ENCODE results near the gene TEAD4.

The TEAD4 gene

DNA sequence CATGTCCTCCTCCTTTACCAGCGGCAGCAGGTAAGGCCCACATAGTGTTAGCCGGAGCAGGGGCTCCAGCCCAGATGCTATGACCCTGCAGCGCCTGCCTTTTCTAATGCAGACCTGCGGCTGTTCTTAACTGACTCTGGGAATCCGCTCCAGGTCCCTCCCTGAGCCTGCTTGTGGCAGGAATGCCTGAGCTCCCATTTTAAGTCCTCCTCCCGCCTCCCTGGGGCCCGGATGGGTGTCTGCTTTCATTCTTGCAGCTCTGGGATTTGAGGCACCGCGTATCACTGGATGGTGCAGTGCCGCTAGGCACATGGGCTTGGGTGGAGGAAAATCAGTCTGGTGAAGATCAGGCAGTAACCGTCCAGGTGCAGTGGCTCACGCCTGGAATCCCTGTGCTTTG, 125.5 kb downstream of the TEAD4 start:
- Histone ChIP-seq H3K4me3 (ENCODE audit: low read length) (no peak overlapping the region), H3K9ac (ENCODE audit: low read length) (no peak overlapping the region), H3K79me2 (ENCODE audit: low read length) (no peaks in the 10 kb centered on the region), H4K20me1 (ENCODE audit: insufficient read depth, low read length) (no peaks in the 10 kb centered on the region), H3K27ac (ENCODE audit: low read length) (no peak overlapping the region), H2AFZ (ENCODE audit: low read depth, low read length) (no peak overlapping the region), H3K9me3 (ENCODE audit: insufficient read depth, low read length) (no peaks in the 10 kb centered on the region), H3K36me3 (replicated peaks; ENCODE audit: low read depth, low read length) (no peaks in the 10 kb centered on the region), H3K4me2 (ENCODE audit: low read length) (no peak overlapping the region), H3K4me1 (ENCODE audit: low read length) (no peaks in the 10 kb centered on the region), H3K27me3 (ENCODE audit: low read depth, low read length) (no peaks in the 10 kb centered on the region)
- TF ChIP-seq, protein P1, sequence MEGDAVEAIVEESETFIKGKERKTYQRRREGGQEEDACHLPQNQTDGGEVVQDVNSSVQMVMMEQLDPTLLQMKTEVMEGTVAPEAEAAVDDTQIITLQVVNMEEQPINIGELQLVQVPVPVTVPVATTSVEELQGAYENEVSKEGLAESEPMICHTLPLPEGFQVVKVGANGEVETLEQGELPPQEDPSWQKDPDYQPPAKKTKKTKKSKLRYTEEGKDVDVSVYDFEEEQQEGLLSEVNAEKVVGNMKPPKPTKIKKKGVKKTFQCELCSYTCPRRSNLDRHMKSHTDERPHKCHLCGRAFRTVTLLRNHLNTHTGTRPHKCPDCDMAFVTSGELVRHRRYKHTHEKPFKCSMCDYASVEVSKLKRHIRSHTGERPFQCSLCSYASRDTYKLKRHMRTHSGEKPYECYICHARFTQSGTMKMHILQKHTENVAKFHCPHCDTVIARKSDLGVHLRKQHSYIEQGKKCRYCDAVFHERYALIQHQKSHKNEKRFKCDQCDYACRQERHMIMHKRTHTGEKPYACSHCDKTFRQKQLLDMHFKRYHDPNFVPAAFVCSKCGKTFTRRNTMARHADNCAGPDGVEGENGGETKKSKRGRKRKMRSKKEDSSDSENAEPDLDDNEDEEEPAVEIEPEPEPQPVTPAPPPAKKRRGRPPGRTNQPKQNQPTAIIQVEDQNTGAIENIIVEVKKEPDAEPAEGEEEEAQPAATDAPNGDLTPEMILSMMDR (IDR thresholded peaks at IDR 0.05; ENCODE audit: low read depth, low read length): no peak
- TF ChIP-seq EZH2phosphoT487 (IDR thresholded peaks at IDR 0.05; ENCODE audit: low read depth): no peak

DNA sequence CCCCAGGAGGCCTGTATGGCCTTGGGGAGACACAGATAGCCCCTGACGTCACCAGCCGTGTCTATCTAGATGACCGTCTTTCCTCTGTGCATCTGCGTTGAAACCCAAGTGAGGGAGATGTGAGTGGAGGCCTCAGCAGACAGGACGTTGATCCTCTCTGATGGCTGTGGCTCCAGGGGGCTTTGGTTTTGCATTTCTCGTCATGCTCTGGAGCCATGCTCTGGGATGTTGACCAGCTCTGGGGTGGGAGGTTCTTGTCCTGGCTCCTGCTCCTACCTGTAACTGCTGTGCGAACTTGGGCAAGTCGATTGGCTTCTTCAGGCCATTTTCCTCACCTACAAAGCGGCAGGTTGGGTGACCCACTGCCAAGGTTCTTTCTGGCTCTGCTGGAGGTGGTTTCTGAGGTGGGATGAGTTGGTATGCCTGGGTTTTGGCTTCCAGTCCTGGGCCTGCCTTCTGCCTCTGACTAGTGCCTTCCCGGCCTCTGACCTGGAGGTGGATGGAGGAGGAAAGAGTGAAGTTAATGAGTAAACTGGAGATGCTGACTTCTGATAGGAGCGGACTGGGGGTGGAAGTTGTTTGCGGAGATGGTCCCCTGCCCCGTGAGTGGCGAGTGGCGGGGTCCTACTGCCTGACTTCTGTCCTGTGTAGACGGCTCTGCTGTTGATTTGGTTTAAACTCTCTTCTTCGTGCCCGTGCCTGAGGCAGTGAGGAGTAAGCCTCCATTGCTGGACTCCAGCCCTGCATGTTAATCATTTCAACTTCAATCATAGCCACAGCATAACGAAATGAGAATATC, 126.3 kb downstream of the TEAD4 start:
- Histone ChIP-seq H3K27me3 (ENCODE audit: low read depth, low read length) (no peaks in the 10 kb centered on the region), H4K20me1 (ENCODE audit: insufficient read depth, low read length) (no peaks in the 10 kb centered on the region), H3K9me3 (ENCODE audit: insufficient read depth, low read length) (no peaks in the 10 kb centered on the region), H3K9ac (ENCODE audit: low read length) (no peak overlapping the region), H2AFZ (ENCODE audit: low read depth, low read length) (no peak overlapping the region), H3K27ac (ENCODE audit: low read length) (no peak overlapping the region), H3K79me2 (ENCODE audit: low read length) (no peaks in the 10 kb centered on the region), H3K4me2 (ENCODE audit: low read length) (no peak overlapping the region), H3K36me3 (replicated peaks; ENCODE audit: low read depth, low read length) (no peaks in the 10 kb centered on the region), H3K4me1 (ENCODE audit: low read length) (no peaks in the 10 kb centered on the region), H3K4me3 (ENCODE audit: low read length) (no peak overlapping the region)
- TF ChIP-seq, protein P1 (IDR thresholded peaks at IDR 0.05; ENCODE audit: low read depth, low read length): no peak
- no peak for TF ChIP-seq EZH2phosphoT487 (IDR thresholded peaks at IDR 0.05; ENCODE audit: low read depth)

DNA sequence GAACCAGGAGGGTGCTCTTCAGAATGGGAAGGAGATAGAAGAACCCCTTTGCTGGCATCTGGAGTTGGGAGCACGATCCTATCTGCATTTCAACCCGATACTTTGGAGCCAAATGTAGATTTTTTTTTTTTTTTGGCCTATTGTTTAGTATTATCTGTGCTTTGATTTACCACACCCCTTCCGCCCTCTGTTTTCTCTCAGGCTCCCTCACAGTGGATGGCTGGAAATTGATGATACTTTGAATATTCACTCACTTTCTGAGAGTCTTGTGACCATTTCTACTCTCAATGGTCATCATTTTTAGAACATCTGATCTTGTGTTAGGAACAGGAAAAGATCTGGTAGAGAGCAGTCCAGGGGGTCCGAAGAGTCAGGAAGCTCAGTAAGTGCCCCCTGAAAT, 127.0 kb downstream of the TEAD4 start:
- H3K4me2 ChIP-seq (ENCODE audit: low read length): no peak overlapping the region
- TF ChIP-seq, protein P1 (IDR thresholded peaks at IDR 0.05; ENCODE audit: low read depth, low read length): no peak
- TF ChIP-seq EZH2phosphoT487 (IDR thresholded peaks at IDR 0.05; ENCODE audit: low read depth): no peak
- H3K27me3 ChIP-seq (ENCODE audit: low read depth, low read length): no peaks in the 10 kb centered on the region
- no peak overlapping the region for H3K27ac ChIP-seq (ENCODE audit: low read length)
- H3K9me3 ChIP-seq (ENCODE audit: insufficient read depth, low read length): no peaks in the 10 kb centered on the region
- H3K9ac ChIP-seq (ENCODE audit: low read length): no peak overlapping the region
- no peaks in the 10 kb centered on the region for H3K79me2 ChIP-seq (ENCODE audit: low read length)
- no peaks in the 10 kb centered on the region for H3K4me1 ChIP-seq (ENCODE audit: low read length)
- H3K36me3 ChIP-seq (replicated peaks; ENCODE audit: low read depth, low read length): no peaks in the 10 kb centered on the region
- H4K20me1 ChIP-seq (ENCODE audit: insufficient read depth, low read length): no peaks in the 10 kb centered on the region
- no peak overlapping the region for H3K4me3 ChIP-seq (ENCODE audit: low read length)
- H2AFZ ChIP-seq (ENCODE audit: low read depth, low read length): no peak overlapping the region

DNA sequence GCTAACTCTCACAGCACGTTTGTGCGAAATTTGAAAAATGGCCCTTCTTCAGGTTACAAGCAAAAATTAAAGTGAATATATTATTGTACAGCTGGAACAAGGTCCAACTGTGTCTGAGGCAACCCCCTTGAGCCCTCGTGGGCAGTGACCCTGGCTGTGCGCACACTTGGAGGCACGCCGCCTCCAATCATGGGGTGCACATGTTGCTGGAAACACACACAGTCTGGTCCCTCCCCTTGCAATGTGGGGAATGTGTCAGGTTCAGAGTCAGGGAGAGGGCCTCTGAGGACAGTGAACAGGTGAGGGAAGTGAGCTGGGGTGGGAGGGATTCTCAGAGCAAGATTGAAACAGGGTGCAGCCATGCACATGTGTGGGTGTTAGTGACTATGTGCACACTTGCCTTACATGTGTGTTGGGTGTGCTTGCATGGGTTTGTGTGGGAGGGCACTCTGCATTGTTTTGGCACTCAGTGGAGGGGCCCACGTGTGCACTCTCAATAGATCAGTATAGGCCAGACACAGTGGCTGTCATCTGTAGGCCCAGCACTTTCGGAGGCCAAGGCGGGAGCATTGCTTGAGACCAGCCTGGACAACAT, 127.6 kb downstream of the TEAD4 start:
- Histone ChIP-seq H3K9me3 (ENCODE audit: insufficient read depth, low read length) (no peaks in the 10 kb centered on the region), H2AFZ (ENCODE audit: low read depth, low read length) (no peak overlapping the region), H3K4me2 (ENCODE audit: low read length) (no peak overlapping the region), H4K20me1 (ENCODE audit: insufficient read depth, low read length) (no peaks in the 10 kb centered on the region), H3K36me3 (replicated peaks; ENCODE audit: low read depth, low read length) (no peaks in the 10 kb centered on the region), H3K9ac (ENCODE audit: low read length) (no peak overlapping the region), H3K27ac (ENCODE audit: low read length) (no peak overlapping the region), H3K4me1 (ENCODE audit: low read length) (no peaks in the 10 kb centered on the region), H3K4me3 (ENCODE audit: low read length) (no peak overlapping the region), H3K27me3 (ENCODE audit: low read depth, low read length) (no peaks in the 10 kb centered on the region), H3K79me2 (ENCODE audit: low read length) (no peaks in the 10 kb centered on the region)
- no peak for TF ChIP-seq EZH2phosphoT487 (IDR thresholded peaks at IDR 0.05; ENCODE audit: low read depth)
- TF ChIP-seq, protein P1 (IDR thresholded peaks at IDR 0.05; ENCODE audit: low read depth, low read length): no peak
